HG03378 (cell line): Measurements from ENCODE around the gene SPOCK1.
"Not testable (repeated sequence)": the region's sequence is repeated elsewhere in the genome, so short reads cannot be mapped to it uniquely, and the experiment has no call there.

ENCODE experiments used
- ATAC-seq: cut with Tn5 transposase; IDR thresholded peaks from one replicate; pipeline ENCODE4 v1.9.1; 2021; ENCODE audit warnings: mild to moderate bottlenecking, moderate library complexity; ENCODE audit not compliant: unreplicated experiment

Gene SPOCK1

DNA sequence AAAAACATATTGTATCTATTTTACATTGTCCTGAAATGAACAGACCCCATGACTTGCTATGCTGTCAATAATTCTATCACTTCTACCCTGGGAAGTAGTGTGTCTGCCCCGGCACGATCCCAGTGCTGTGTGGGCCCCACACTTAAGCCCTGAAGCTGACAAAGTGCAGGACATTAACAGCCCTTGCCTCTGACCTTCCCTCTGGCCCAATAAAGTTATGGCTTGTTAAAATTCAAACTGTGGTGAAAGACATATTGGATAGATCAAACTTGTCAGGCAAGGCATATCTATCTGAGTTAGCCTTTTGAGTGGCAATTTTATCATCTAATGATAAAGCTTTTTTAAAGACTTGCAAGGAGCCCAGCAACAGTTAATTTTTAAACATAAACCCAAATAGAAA is 229.2 kb downstream of the SPOCK1 start:
- ATAC-seq = no peak

DNA sequence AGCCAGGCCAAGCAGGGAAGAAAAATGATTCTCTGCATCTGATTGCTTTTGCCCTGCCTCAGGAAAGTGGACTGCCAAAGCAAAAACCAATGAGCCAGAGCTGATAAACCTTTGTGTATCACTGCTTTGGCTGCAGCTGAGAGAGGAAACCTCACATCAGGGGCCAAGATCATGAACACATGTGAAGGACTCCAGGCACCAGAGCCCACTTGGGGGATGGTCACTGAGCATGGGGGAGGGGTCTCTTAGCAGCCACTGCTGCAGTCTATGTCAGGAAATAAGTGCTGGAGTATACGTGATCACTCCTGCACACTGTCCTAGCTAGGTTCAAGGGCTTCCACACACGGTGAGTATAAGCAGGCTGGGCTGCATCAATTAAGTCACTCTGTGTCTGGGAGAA is 229.9 kb downstream of the SPOCK1 start:
- ATAC-seq = no peak

DNA sequence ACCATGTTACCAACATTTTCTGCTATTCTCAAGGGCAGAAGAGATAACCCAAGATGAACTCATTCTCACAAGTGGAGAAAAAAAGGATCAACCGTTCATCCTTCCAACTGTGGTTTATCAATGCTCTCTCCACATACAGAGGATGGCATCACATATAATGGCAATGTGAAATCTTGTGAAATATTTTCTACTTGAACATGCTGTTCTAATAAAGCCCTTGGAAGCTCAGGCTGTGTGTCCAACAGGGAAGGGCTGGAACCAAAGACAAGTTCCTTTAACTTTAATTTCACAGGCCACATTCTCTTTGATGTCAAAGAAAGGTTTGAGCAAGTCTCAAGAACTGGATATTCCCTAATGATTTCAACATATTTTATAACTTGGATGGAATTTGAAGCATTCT is 230.5 kb downstream of the SPOCK1 start:
- no peak for ATAC-seq

DNA sequence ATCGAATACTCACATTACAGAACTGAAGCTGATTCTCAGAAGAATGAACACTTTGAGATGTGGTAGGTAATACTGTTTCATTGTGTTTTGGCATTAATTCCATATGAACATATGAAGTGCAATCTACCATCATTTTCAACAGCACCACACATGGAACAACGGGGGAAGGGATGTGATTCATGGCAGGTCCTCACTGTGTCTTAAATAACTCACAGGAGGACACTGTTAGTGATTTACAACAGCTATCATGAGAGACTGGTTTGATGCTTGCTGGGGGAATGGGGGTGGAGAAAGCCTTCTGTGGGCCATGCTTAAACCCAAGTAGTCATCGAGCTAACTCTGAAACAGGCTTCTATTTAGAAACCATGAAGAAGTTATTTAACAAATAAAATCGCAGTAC is 232.9 kb downstream of the SPOCK1 start:
- no peak for ATAC-seq

DNA sequence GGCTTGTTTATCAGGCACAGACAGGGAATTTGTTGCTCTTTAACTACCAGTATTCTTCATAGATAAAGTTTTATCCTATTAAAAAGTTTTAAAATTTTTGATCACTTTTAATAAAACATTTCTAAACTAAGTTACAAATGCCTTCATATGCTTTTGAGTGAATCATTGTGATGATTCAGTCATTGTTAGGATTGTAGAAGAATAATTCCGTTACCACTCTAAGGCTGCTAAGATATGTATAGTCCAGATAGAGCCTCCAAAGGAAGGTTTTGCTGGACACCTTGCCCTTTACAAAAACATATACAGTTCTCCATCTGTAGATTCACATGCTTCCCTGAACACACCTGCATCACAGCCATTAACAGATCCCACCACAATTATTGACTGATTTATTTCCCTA is 233.7 kb downstream of the SPOCK1 start:
- no peak for ATAC-seq

DNA sequence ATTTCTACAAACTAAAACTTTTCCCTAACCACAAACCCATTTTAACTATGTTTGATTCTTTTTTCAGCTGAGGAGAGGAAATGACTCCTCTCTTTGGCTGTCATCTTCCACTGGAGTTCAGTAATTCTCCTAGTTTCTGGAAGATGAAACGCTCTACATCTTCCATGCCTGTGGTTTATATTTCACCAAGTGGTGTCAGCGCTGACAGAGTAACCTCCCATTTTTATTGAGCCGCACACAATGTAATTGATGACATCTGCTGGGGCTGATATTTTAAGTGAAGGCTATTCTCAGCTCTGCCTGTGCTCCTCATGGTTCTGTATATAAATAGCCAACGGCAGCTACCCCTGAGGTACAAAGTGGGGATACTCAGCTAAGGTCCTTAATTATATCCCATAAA is 234.6 kb downstream of the SPOCK1 start:
- no peak for ATAC-seq

DNA sequence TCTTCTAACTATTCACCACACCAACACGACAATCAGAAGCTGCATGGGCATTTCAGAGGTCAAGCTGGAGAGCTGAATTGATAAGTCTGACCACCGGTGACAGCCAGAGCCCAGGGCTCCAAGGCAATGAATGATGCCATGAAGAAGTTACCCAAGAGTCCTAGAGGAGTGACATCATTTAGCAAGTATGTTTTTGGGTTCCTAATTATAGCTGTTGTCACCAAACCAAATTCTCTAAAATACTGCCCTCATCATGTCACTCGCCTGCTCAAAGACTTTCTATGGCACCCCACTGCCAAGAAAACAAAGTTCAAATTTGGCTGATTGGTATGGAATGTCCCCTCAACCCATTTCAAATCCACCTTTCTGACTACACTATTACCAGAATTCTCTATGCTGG is 235.1 kb downstream of the SPOCK1 start:
- no peak for ATAC-seq

DNA sequence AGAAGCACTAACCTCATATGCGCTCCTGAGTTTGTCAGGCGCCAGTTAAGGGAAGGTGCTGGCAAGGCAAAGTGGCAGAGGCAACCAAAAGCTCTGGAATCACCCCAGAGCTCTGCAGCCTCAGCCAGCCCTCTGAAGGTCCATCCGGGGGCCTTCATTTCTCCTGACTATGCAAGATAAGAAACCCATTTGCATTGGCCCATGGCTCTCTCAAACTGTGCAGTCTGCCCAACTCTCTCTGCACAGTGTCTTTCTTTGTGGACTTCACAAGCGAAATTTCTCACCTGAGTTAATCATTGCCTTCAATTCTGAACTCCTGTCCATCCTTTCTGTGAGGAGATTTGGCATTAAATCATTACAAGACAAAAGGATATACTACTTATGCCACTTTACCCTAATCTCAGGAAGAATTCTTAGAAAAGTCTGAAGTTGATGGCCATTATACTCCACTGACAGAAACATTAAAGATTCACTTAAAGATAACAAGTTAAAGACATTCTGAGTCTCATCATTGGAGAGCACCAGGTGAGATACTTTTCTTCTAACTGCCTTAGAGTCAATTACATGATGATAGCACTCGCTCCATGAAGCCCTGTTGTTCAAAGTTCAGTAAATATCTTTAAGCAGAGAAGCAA is 235.6 kb downstream of the SPOCK1 start:
- no peak for ATAC-seq

DNA sequence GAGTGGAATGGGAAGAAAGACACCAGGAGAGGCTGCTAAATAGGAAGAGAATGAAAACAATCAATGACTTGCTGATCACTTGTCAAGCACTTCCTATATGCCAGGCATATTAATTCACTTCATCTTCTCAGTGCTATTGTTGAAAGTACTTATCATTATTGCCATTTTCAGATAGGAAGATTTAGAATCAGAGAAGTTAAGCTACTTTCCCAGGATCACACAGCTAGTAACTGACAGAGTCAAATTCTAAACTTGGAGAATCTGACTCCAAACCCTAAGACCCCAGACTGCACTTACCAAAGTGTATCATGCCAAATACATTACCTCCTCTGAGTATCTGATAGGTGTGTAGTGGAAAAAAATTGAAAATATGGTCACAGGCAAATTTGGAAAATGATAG is 236.3 kb downstream of the SPOCK1 start:
- ATAC-seq = no peak

DNA sequence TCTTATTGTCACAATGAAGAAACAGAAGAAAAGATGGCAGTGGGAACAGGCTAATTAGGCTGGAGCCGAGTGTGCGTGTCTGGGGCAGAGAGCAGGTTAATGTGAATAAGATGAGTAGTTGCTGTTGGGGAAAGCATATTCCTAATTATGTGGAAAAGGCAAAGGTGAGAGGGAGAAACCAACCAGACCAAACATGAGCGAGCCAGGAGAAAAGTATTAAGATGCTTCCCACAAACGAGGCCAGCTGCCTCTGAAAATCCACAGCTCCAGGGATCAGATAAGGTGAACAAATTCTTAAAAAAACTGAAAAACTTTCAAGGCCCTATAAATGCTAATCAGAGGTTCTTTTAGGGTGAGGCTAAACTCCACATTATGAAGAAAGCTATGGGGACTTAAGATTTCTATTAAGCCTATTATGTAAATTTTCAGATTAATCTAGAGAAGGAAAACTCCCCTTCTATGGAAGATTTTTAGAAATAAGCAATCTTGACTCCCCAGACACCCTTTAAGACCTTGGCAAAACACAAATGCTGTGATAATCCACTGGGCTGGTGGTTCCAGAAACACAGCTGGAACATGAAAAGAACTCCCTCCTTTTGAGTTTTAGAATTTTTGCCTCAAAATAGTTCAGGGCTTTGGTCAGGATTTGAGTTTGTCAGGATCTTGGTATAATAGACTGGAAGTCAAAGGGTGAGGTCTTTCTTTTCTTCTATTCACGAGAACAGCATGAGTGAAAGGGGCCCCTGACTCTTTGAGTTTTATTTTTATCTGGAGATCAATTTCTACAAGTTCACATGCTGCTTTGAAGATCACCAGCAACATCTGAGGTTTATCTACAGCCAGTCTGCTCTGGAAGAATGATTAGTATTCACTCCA is 238.1 kb downstream of the SPOCK1 start:
- no peak for ATAC-seq

DNA sequence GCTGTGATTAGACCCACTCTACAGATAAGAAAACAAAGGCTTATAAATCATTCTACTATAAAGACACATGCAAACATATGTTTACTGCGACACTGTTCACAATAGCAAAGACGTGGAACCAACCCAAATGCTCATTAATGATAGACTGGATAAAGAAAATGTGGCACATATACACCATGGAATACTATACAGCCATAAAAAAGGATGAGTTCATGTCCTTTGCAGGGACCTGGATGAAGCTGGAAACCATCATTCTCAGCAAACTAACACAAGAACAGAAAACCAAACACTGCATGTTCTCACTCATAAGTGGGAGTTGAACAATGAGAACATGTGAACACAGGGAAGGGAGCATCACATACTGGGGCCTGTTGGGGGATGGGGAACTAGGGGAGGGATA is 240.0 kb downstream of the SPOCK1 start:
- not testable (repeated sequence) for ATAC-seq

DNA sequence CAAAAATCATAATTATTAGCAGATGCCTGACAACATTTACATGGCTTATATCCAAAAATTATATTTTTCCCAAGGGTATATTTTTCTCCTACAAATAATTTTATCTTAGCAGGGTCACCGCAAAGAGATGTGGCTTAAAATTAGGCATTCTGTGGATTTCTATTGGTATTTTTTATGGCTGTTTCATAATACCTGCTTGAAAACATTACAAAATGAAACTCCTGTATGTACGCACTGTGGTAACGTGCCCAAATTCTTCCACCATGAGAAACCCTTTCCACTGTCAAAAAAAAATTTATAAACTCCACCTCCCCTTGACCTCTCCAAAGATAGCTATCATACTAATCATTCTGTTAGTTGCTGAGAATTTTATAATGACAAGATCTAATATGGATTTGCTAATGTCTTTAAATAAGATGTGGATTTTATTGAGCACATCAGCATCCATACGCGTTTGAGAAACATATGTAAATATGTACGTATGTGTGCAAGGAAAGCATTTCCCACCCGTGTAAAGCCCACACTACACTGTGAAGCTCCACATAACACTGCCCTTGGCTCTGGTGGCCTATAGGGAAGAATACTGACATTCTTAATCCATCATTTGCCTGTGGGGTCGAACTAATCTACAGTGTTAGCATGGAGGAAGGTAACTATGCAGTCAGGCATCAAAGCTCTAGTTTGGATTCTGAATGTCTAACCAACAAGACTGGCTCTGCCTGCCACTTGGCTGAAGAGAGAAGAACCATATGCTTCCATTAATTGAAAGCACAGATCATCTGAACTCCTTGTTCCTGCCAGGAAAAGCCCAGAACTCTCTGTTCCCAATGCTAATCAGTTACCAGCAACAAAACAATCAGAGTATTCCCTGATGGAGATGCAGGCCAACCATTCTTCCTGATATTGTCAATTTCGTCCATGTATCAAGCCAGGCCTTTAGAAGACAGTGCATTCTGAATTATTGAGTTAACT is 244.7 kb downstream of the SPOCK1 start:
- no peak for ATAC-seq

DNA sequence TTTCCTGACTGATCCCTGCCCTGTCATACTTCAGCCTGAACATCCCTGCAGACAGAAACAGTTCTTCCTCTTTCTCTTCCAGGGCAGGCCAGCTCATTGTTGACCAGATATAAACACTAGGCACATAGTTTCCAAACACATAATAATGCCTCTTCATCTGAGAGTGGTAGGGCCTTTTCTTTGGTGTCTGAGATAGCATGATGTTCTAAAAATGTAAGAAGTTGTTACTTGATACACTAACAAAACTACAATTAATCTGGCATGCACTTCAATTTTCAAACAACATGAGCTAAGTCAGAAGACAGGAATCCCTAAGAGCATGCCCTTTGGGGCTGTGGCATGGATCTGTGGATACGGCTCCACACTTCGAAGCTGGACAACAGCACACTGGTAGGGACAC is 246.6 kb downstream of the SPOCK1 start:
- no peak for ATAC-seq

DNA sequence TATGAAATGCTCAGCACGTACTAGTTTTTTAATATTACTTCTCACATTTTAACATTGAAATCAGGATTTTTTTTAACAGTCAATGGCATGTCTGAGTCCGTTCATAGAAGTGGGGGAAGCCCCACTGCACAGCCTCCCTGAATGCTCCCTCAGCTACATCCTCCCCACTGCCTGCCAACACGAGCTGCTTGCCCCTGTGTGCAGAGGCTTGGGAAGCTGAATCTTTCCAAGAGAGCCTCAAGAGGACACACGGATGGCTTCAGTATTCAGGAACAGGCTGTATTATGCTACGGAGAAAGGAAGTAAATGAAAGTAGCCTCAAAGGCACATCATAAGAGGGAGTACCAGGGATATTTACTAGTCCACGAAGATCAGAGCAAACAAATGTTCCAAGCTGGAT is 248.7 kb downstream of the SPOCK1 start:
- ATAC-seq = no peak

DNA sequence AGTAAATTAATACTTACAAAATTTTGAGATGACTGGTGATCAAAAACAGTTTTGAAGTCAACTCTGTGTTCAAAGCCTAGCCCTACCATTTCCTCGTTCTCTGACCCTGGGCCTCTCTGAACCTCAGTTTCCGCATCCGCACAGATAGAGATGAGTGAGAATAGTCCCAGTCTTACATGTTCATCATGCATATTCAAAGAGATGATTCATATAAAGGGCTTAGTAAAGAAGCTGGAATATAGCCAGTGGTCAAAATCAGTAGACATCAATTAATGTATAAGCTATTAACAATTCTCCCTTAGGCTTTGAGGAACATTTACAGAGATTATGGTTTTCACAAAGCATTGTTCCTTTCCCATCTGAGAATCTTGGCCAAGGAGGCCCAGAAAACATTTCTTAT is 250.6 kb downstream of the SPOCK1 start:
- no peak for ATAC-seq

DNA sequence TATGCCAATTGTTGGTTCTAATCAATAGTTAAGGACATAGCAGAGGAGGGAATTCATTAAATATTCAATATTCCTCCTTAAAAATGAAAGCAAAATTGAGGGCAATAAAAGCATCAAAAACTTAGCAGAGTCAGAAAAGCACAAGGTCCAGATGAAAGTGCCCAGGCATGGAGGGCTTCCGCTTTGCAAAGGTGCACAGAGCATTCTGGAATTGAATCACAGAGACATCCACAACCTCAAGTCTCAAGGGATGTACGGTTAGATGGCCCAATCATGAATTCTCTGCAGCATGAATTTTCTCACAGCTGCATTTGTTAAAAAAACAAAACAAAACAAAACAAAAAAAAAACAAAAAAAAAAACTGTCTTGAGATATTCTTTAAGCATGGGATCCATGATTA is 253.7 kb downstream of the SPOCK1 start:
- no peak for ATAC-seq

DNA sequence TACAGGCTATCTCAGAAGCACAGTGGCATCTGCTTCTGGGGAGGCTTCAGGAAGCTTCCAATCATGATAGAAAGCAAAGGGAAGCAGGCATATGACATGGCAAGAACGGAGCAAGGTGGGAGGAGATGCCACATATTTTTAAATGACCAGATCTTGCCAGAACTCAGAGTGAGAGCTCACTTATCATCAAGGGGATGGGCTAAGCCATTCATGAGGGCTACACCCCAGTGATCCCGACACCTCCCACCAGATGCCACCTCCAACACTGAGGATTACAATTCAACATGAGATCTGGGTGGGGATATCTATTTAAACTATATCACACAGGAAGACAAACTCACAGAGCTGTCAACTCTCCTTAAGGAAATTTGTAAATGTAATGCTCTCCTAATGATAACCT is 258.8 kb downstream of the SPOCK1 start:
- no peak for ATAC-seq

DNA sequence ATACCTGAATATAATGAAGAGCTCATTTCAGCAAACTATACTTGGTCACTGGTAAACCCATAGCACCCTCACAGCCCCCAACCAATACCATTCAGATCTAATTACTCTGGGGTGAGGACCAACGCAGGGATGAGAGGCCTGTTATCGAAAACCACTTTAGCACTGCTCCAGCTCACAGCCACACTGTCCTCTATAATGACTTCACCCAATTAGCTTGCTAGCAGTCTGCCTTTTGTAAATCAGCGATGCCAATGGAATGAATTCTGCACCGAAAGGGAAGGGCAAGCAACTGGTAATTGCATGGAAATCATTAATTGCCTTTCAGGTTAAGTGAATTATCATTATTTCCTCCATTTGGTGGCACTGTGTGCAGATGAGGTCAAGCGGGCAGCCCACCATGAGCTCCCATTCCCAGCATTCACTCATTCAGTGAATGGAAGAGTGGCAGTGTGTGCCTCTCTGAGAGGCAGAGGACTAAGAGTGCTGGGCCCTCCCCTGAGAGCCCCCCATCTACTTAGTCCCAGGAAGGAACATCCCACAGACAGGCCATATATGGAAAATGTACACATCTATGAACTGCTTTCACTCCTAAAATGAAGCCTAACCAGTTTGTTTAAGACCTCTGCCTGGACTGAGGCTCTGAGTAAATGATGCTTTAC is 262.1 kb downstream of the SPOCK1 start:
- no peak for ATAC-seq

DNA sequence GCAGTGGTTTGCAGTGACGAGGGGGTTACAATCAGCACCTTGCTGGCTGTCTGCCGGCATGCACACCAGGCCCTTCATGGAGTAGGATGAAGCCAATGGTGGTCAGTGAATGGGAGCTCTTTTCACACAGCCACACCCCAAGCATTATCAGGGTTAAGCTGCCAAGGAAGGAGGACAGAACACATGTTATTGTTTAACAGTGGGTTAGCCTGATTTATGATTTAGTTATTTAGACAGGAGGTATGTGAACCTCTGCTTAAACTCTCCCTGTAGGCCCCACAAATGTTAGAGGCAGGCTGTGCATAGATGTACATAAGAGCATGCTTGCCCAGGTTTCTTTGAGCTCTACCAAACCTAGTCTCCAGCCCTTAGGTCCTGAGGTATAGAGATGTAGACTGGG is 262.9 kb downstream of the SPOCK1 start:
- ATAC-seq = no peak

DNA sequence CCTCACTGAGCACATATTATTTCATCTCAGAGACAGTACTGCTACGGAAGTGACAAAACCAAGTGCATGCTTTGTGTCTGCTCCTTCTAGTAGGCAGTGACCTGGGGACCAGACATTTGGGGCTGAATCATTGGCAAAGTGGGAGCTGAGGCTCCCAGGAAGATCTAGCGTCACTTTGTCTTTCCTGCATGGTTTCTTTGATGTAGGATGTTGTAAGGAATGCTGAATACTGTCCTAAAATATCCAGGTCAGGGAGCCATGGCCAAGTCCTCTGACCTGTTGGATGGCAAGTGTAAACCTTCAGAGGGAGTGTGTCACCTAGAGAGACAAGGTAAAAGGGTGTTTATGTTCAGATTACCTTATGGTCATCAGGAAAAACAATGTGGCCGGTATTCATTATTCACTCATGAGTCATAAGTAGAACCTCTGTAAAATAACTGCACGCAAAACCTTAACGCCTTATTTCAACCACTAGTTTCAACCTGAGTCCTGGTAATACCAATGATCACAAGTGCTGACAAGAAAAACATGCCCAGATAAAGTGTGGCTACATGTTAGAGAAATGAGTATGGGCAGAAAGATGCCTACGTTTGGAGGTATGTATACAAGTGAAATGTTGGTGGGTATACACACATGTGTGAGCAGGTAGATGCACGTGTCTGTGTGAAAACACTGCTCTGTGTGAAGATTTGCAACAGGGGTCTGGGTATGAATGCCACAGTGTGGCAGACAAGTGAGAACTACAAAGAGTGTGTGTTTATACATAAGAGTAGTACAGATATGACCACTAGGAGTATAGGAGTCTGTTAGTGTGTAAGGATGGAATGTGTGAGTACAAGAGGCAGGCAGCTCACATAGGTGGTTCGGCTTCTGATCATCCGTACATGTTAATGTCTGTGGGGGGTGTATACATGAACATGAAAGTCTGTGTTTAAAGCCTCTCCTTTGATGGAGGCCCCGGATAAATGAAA is 263.9 kb downstream of the SPOCK1 start:
- ATAC-seq = no peak
